Measurements from ENCODE around the gene ZNF217. TPM values are rescaled to one million over a fixed set of nuclear protein-coding genes. Genes with fewer than 3 reads are reported as not detected.
"Not testable (repeated sequence)": the region's sequence is repeated elsewhere in the genome, so short reads cannot be mapped to it uniquely, and the experiment has no call there.

ZNF217 gene
- total and polyA plus RNA-seq, 9 of the 15 experiments (the other 6 are each of a cell fraction or from before 2014, with no cell fraction given), result 3.0 to 41.8 (median 16.8) TPM

- TF ChIP-seq THRAP3 (IDR thresholded peaks at IDR 0.05; ENCODE audit: borderline replicate concordance) (no peak), C11orf30 (IDR thresholded peaks at IDR 0.05; ENCODE audit: low read depth) (no peak), COPS2 (conservative IDR thresholded peaks at IDR 0.05) (no peak)
These were observed 20.1 kb upstream of the ZNF217 start (continued) for GRCh38 chr20:53613748-53614147.

- CTCF ChIA-PET (ENCODE audit: low intra/inter-chr PET ratio), result interaction anchor here (0.8 kb wide), 1 partner anchor 177 kb away, joined by 6 read pairs; no protein-coding TSS in a partner anchor
- H3K9me3 ChIP-seq (replicated peaks; ENCODE audit: control insufficient read depth, insufficient read depth, low read depth, low read length); ATAC-seq; DNase-seq (ENCODE audit: extremely low read depth in 1 of 4, low spot score in 3 of 4); H4K20me1 ChIP-seq (replicated peaks; ENCODE audit: control insufficient read depth, insufficient read depth, low read length); H3K36me3 ChIP-seq (ENCODE audit: control insufficient read depth, insufficient read depth, low read length); H3K9me1 ChIP-seq (ENCODE audit: control insufficient read depth, insufficient read depth, low read length); FAIRE-seq; in situ Hi-C loops (cut with MboI); H3K27me3 ChIP-seq (ENCODE audit: control insufficient read depth in 2 of 2, insufficient read depth in 2 of 2, low read length in 2 of 2); BruUV-seq (replicated peaks); H3K4me3 ChIP-seq: not testable (repeated sequence)
- POLR2A ChIA-PET, result interaction anchor here (1.3 to 5.3 kb wide), 4 partner anchors 9 to 39 kb away, joined by 3 to 60 read pairs (median 5); no protein-coding TSS in a partner anchor
- WGBS (ENCODE audit: insufficient coverage, low coverage, missing lambda C conversion rate), result 47% methylated on average over 6 of the region's 8 CpGs
- Histone ChIP-seq H3K27ac (ENCODE audit: extremely low read depth, low read depth, low read length) (peak overlapping the region; percentile 54), H3K9ac (ENCODE audit: insufficient read depth in 1 of 2, low read depth in 2 of 2, low read length in 2 of 2) (peak overlapping the region in 1 of 2 experiments; percentile 30; a peak in 1 of 4 replicates), H3K4me1 (replicated peaks in 1 of 2; ENCODE audit: control insufficient read depth in 2 of 2, insufficient read depth in 2 of 2, low read length in 2 of 2) (peaks cover 24 to 47% of the 10 kb centered on the region in 2 experiments), H2AFZ (ENCODE audit: low read depth, low read length) (peak overlapping the region; percentile 79), H3K79me2 (ENCODE audit: control insufficient read depth, insufficient read depth, low read length) (peaks cover 23% of the 10 kb centered on the region), H3K4me2 (ENCODE audit: insufficient read depth, low read length) (peak overlapping the region; percentile 18; the same call in 1 of the 2 replicates)
- intact Hi-C loops (cut with micrococcal nuclease), result loop anchor here (2.0 to 5.0 kb wide), 2 partner anchors 67 to 125 kb away; no protein-coding TSS in a partner anchor
- peak in 1 of 3 experiments; percentile 53; a peak in 2 of 6 replicates for TF ChIP-seq ZBTB11 (CRISPR knock-in tag; IDR thresholded peaks at IDR 0.05)
These were observed 18.6 kb upstream of the ZNF217 start for GRCh38 chr20:53612289-53612688.
